ENCODE measurements around the gene LINGO1.

DNA sequence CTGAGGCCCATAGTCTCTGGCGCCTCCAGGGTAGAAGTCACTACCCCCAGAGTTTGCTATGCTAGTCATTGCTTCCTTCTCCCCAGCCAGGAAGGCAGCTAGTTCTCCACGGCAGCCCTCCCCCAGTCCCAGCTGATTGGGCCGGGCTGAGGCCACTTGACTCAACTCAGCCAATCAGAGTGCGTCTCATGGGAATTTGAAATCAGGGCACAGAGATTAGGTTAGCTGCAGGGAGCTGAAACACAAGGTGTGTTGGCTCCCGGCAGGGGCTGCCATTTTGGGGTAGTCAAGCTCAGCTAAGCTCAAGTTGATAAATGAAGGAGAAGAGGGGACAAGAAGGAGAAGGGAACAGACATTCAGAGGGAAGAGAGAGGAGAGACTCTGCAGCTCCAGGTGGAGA, 32.8 kb downstream of the LINGO1 start:
- TF ChIP-seq POLR2AphosphoS5 (IDR thresholded peaks at IDR 0.05), result no peak
- no peak for TF ChIP-seq POLR2A (IDR thresholded peaks at IDR 0.05)
- TF ChIP-seq, protein P1, sequence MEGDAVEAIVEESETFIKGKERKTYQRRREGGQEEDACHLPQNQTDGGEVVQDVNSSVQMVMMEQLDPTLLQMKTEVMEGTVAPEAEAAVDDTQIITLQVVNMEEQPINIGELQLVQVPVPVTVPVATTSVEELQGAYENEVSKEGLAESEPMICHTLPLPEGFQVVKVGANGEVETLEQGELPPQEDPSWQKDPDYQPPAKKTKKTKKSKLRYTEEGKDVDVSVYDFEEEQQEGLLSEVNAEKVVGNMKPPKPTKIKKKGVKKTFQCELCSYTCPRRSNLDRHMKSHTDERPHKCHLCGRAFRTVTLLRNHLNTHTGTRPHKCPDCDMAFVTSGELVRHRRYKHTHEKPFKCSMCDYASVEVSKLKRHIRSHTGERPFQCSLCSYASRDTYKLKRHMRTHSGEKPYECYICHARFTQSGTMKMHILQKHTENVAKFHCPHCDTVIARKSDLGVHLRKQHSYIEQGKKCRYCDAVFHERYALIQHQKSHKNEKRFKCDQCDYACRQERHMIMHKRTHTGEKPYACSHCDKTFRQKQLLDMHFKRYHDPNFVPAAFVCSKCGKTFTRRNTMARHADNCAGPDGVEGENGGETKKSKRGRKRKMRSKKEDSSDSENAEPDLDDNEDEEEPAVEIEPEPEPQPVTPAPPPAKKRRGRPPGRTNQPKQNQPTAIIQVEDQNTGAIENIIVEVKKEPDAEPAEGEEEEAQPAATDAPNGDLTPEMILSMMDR (IDR thresholded peaks at IDR 0.05), result no peak
